OCI-M2 (cell line): ENCODE measurements around the gene KISS1R.
"Not testable (repeated sequence)": the region's sequence is repeated elsewhere in the genome, so short reads cannot be mapped to it uniquely, and the experiment has no call there.

Source experiments
- DNase-seq: peaks from one replicate; lab custom pipeline; 2025; ENCODE audit not compliant: unreplicated experiment; lab: John Stamatoyannopoulos, UW

Gene KISS1R

GRCh38 chr19:952049-952679, 35.0 kb downstream of the KISS1R start:
- no peak for DNase-seq

- no peak for DNase-seq
These were observed 35.7 kb downstream of the KISS1R start for GRCh38 chr19:952680-953444.

GRCh38 chr19:953445-954271, 36.5 kb downstream of the KISS1R start:
- no peak for DNase-seq

GRCh38 chr19:954272-954671, 37.1 kb downstream of the KISS1R start:
- DNase-seq = no peak

- DNase-seq = peak; percentile 11
These were observed 37.8 kb downstream of the KISS1R start for GRCh38 chr19:954672-955494.

- DNase-seq = no peak
These were observed 39.0 kb downstream of the KISS1R start for GRCh38 chr19:955803-956765.

GRCh38 chr19:956766-957440, 39.8 kb downstream of the KISS1R start:
- DNase-seq = no peak

- DNase-seq = not testable (repeated sequence)
These were observed 40.4 kb downstream of the KISS1R start for GRCh38 chr19:957578-957977.

- no peak for DNase-seq
These were observed 42.1 kb downstream of the KISS1R start for GRCh38 chr19:958967-959855.

- DNase-seq = no peak
These were observed 42.9 kb downstream of the KISS1R start for GRCh38 chr19:960020-960419.

- DNase-seq = no peak
These were observed 43.4 kb downstream of the KISS1R start for GRCh38 chr19:960601-960938.

- DNase-seq = peak; percentile 35
These were observed 44.9 kb downstream of the KISS1R start for GRCh38 chr19:961866-962620.

- no peak for DNase-seq
These were observed 45.7 kb downstream of the KISS1R start for GRCh38 chr19:962683-963400.

- no peak for DNase-seq
These were observed 46.4 kb downstream of the KISS1R start for GRCh38 chr19:963486-963951.

GRCh38 chr19:964116-964520, 47.0 kb downstream of the KISS1R start:
- no peak for DNase-seq

- no peak for DNase-seq
These were observed 47.9 kb downstream of the KISS1R start for GRCh38 chr19:964761-965694.
